Fibroblast of lung (primary cell): ENCODE data around the gene ANKZF1.

Experiments used
- EZH2 ChIP-seq: IDR thresholded peaks from 2 replicates; pipeline ENCODE4 v1.5.1; 2012; ENCODE audit warnings: low read length, control low read depth, mild to moderate bottlenecking; ENCODE audit errors: missing control alignments
- TF ChIP-seq, protein P1 (sequence below), 2 donors: IDR thresholded peaks in 1 of 2; conservative IDR thresholded peaks in 1 of 2; 1 replicate in 1 of 2; 2 replicates in 1 of 2; pipeline ENCODE4 v1.5.1; 2011 to 2012; ENCODE audit warnings: low read length in 2 of 2, control low read depth in 1 of 2, inconsistent platforms in 1 of 2, low read depth in 1 of 2, mild to moderate bottlenecking in 1 of 2

DNA sequence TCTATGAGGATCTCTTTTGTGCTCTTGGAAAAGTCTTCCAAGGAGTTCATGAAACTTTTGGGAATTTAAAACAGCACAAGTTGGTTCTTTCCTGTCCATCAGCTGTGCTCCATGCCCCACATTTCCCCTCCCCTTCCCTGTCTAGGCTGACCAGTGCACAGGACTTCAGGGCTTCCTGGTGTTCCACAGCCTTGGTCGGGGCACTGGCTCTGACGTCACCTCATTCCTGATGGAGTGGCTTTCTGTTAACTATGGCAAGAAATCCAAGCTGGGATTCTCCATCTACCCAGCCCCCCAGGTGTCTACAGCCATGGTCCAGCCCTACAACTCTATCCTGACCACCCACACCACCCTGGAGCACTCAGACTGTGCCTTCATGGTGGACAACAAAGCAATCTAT lies 41.4 kb downstream of the ANKZF1 start:
- TF ChIP-seq, protein P1, sequence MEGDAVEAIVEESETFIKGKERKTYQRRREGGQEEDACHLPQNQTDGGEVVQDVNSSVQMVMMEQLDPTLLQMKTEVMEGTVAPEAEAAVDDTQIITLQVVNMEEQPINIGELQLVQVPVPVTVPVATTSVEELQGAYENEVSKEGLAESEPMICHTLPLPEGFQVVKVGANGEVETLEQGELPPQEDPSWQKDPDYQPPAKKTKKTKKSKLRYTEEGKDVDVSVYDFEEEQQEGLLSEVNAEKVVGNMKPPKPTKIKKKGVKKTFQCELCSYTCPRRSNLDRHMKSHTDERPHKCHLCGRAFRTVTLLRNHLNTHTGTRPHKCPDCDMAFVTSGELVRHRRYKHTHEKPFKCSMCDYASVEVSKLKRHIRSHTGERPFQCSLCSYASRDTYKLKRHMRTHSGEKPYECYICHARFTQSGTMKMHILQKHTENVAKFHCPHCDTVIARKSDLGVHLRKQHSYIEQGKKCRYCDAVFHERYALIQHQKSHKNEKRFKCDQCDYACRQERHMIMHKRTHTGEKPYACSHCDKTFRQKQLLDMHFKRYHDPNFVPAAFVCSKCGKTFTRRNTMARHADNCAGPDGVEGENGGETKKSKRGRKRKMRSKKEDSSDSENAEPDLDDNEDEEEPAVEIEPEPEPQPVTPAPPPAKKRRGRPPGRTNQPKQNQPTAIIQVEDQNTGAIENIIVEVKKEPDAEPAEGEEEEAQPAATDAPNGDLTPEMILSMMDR (conservative IDR thresholded peaks at IDR 0.05 in 1 of 2, IDR thresholded peaks at IDR 0.05 in 1 of 2; ENCODE audit: low read depth in 1 of 2, low read length in 2 of 2) = no peak
- no peak for TF ChIP-seq EZH2
